Measurements from ENCODE around the gene MOSMO.
"Not testable (repeated sequence)": the region's sequence is repeated elsewhere in the genome, so short reads cannot be mapped to it uniquely, and the experiment has no call there.

DNA sequence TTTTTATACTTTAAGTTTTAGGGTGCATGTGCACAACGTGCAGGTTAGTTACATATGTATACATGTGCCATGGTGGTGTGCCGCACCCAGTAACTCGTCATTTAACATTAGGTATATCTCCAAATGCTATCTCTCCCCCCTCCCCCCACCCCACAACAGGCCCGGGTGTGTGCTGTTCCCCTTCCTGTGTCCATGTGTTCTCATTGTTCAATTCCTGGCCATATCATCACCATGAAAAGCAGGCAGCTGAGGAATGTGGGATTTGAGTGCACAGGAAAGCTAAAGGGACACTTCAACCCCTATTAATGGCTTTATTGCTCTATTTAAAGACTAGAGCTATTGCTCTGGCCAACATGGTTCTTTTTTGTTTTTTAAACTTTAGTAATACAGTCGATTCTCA lies 38.0 kb downstream of the MOSMO start:
- TF ChIP-seq, protein P1, sequence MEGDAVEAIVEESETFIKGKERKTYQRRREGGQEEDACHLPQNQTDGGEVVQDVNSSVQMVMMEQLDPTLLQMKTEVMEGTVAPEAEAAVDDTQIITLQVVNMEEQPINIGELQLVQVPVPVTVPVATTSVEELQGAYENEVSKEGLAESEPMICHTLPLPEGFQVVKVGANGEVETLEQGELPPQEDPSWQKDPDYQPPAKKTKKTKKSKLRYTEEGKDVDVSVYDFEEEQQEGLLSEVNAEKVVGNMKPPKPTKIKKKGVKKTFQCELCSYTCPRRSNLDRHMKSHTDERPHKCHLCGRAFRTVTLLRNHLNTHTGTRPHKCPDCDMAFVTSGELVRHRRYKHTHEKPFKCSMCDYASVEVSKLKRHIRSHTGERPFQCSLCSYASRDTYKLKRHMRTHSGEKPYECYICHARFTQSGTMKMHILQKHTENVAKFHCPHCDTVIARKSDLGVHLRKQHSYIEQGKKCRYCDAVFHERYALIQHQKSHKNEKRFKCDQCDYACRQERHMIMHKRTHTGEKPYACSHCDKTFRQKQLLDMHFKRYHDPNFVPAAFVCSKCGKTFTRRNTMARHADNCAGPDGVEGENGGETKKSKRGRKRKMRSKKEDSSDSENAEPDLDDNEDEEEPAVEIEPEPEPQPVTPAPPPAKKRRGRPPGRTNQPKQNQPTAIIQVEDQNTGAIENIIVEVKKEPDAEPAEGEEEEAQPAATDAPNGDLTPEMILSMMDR (IDR thresholded peaks at IDR 0.05; ENCODE audit: low read depth, low read length, missing input control): not testable (repeated sequence)
- TF ChIP-seq TAF1 (conservative IDR thresholded peaks at IDR 0.05); JUND (IDR thresholded peaks at IDR 0.05); GABPA (IDR thresholded peaks at IDR 0.05 in 1 of 2, conservative IDR thresholded peaks at IDR 0.05 in 1 of 2): not testable (repeated sequence)

Data from liver (tissue), 3 donors.